Liver (tissue), 9 donors: ENCODE results near the gene ARFGAP1. TPM values are rescaled to one million over a fixed set of nuclear protein-coding genes. Genes with fewer than 3 reads are reported as not detected.

Experiments used
- DNase-seq: peaks from one replicate; pipeline ENCODE4 v3.0.0-alpha.2; 2017; ENCODE audit warnings: low spot score
- H3K27ac ChIP-seq, 2 donors: one replicate each; pipeline ENCODE4 v1.7.0; 2013; ENCODE audit warnings: inconsistent platforms in 2 of 2, low read length in 2 of 2, control low read depth in 1 of 2, low read depth in 1 of 2, mild to moderate bottlenecking in 1 of 2
- H3K27me3 ChIP-seq, 4 donors: one replicate each; pipeline versions ENCODE4 v1.6.1 to v1.7.0; 2013; ENCODE audit warnings: low read length in 3 of 4, inconsistent platforms in 1 of 4, mild to moderate bottlenecking in 1 of 4, moderate library complexity in 1 of 4; ENCODE audit not compliant: control insufficient read depth in 4 of 4, insufficient read depth in 4 of 4
- H3K36me3 ChIP-seq, 4 donors: one replicate each; pipeline versions ENCODE4 v1.6.1 to v1.7.0; 2013; ENCODE audit warnings: low read length in 3 of 4, mild to moderate bottlenecking in 3 of 4, low read depth in 1 of 4, moderate library complexity in 1 of 4; ENCODE audit not compliant: control insufficient read depth in 4 of 4, insufficient read depth in 3 of 4
- H3K4me1 ChIP-seq, 4 donors: one replicate each; pipeline versions ENCODE4 v1.6.1 to v1.7.0; 2013; ENCODE audit warnings: low read length in 3 of 4, mild to moderate bottlenecking in 3 of 4, moderate library complexity in 1 of 4; ENCODE audit not compliant: control insufficient read depth in 4 of 4, insufficient read depth in 4 of 4
- H3K4me3 ChIP-seq, 3 donors: one replicate each; pipeline versions ENCODE4 v1.6.1 to v1.7.0; 2013; ENCODE audit warnings: low read length in 3 of 3, control low read depth in 1 of 3, low read depth in 1 of 3, mild to moderate bottlenecking in 1 of 3
- H3K9ac ChIP-seq, 2 donors: one replicate each; pipeline ENCODE4 v1.7.0; 2013; ENCODE audit warnings: low read length in 2 of 2, mild to moderate bottlenecking in 2 of 2, moderate library complexity in 2 of 2, control low read depth in 1 of 2, low read depth in 1 of 2
- H3K9me3 ChIP-seq, 4 donors: one replicate each; pipeline versions ENCODE4 v1.6.1 to v1.7.0; 2013; ENCODE audit warnings: low read length in 3 of 4; ENCODE audit not compliant: control insufficient read depth in 4 of 4
- EGR1 ChIP-seq, 2 donors: IDR thresholded peaks; 2 replicates each; pipeline ENCODE4 v1.6.1; 2016 to 2018; ENCODE audit warnings: antibody characterized with exemption in 2 of 2, low read depth in 2 of 2
- FOXA1 ChIP-seq: IDR thresholded peaks from 2 replicates; pipeline ENCODE4 v1.6.1; 2016; ENCODE audit warnings: antibody characterized with exemption
- FOXA2 ChIP-seq: IDR thresholded peaks from 2 replicates; pipeline ENCODE4 v1.6.1; 2016; ENCODE audit warnings: antibody characterized with exemption
- GABPA ChIP-seq, 2 donors: IDR thresholded peaks in 1 of 2; conservative IDR thresholded peaks in 1 of 2; 2 replicates each; pipeline ENCODE4 v1.6.1; 2016; ENCODE audit warnings: antibody characterized with exemption in 2 of 2, mild to moderate bottlenecking in 1 of 2, moderate library complexity in 1 of 2
- HNF4A ChIP-seq, 2 donors: conservative IDR thresholded peaks; 2 replicates each; pipeline ENCODE4 v1.6.1; 2016; ENCODE audit warnings: antibody characterized with exemption in 2 of 2, mild to moderate bottlenecking in 2 of 2
- HNF4G ChIP-seq: IDR thresholded peaks from 2 replicates; pipeline ENCODE4 v1.6.1; 2016; ENCODE audit warnings: antibody characterized with exemption
- JUND ChIP-seq, 2 donors: IDR thresholded peaks; 2 replicates each; pipeline ENCODE4 v1.6.1; 2016; ENCODE audit warnings: antibody characterized with exemption in 2 of 2
- NR2F2 ChIP-seq: IDR thresholded peaks from 2 replicates; pipeline ENCODE4 v1.6.1; 2016; ENCODE audit warnings: antibody characterized with exemption
- RAD21 ChIP-seq, 2 donors: IDR thresholded peaks; 2 replicates each; pipeline ENCODE4 v1.6.1; 2016; ENCODE audit warnings: antibody characterized with exemption in 2 of 2, mild to moderate bottlenecking in 2 of 2
- RXRA ChIP-seq, 2 donors: IDR thresholded peaks; 2 replicates each; pipeline ENCODE4 v1.6.1; 2017 to 2018; ENCODE audit warnings: antibody characterized with exemption in 2 of 2, mild to moderate bottlenecking in 1 of 2
- SP1 ChIP-seq: IDR thresholded peaks from 2 replicates; pipeline ENCODE4 v1.6.1; 2018; ENCODE audit warnings: antibody characterized with exemption, mild to moderate bottlenecking
- TAF1 ChIP-seq: conservative IDR thresholded peaks from 2 replicates; pipeline ENCODE4 v1.6.1; 2016; ENCODE audit warnings: antibody characterized with exemption, mild to moderate bottlenecking
- YY1 ChIP-seq: IDR thresholded peaks from 2 replicates; pipeline ENCODE4 v1.6.1; 2016; ENCODE audit warnings: antibody characterized with exemption, mild to moderate bottlenecking
- WGBS: extraction: QIAGEN DNeasy Blood & Tissue Kit; methylation state at CpG from one replicate; pipeline ENCODE4 v1.1.7; 2013; 5-methylcytosine and 5-hydroxymethylcytosine counted together
- polyA plus RNA-seq, 2 donors: library from polyadenylated mRNA; stranded (reverse) in 1 of 2; unstranded in 1 of 2; fragments of 200-250 nt in 1 of 2; fragments of >200 nt in 1 of 2; fragmentation: Nextera tagmentation in 1 of 2; extraction: Ambion mirVana in 1 of 2; gene quantifications; one replicate each; pipeline versions ENCODE4 v1.2.1 to v1.2.3, GENCODE V29; 2013 to 2015
- total RNA-seq, 2 donors: library from RNA; depleted of rRNA; stranded (reverse); fragments of >200 nt; gene quantifications; one replicate each; pipeline ENCODE4 v1.2.3, GENCODE V29; 2014
- TF ChIP-seq, protein P1 (sequence below): IDR thresholded peaks from 2 replicates; pipeline ENCODE4 v1.6.1; 2016; ENCODE audit warnings: antibody characterized with exemption
- TF ChIP-seq, protein P2 (sequence below): IDR thresholded peaks from 2 replicates; pipeline ENCODE4 v1.6.1; 2016; ENCODE audit warnings: antibody characterized with exemption
- TF ChIP-seq, protein P3 (sequence below): IDR thresholded peaks from 2 replicates; pipeline ENCODE4 v1.6.1; 2016; ENCODE audit warnings: antibody characterized with exemption, mild to moderate bottlenecking
- TF ChIP-seq, protein P4 (sequence below): fragments of 150-350 bp; IDR thresholded peaks from 2 replicates; pipeline ENCODE4 v1.5.1; 2017; ENCODE audit warnings: improper control_type of control experiment, low read depth, low read length; ENCODE audit not compliant: missing input control
- TF ChIP-seq, protein P5 (sequence below): IDR thresholded peaks from 2 replicates; pipeline ENCODE4 v1.6.1; 2016; ENCODE audit warnings: antibody characterized with exemption
- donor health status: healthy.
- donor health status: healthy.
- donor health status: healthy.
- donor health status: healthy.
- donor health status: healthy.

The ARFGAP1 gene
- total and polyA plus RNA-seq, 4 donors: 11.2 to 29.7 (median 21.8) TPM

DNA sequence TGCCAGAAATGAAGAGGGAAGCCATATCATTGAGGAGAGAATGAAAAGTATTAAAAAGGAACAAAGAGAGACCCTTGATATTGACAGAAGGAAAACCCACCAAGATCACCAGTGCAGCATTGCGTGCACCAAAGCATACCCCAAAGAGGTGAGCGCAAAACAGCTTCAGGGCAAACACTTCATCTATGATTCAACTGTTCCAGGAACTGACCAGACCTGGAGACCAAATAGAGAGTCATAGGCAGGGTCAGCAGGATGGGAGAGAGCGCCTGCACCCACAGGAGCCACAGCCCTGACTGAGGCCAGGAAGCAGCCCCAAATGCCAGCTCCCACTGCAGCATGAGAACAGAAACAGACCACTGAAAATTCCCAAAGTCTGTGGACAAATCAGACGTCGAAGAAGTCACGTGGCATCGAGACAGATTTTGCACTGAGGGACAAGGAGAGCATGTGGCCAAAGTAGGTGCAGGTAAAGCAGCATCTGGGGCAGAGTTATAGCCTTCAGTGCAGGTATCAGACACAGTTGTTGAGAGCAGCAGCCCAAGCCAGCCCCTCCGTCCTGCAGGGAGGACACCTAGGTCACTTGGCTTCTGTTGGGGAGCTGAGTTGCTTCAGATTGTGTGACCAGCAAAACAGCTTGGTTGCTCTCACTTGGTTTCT lies 59.3 kb downstream of the ARFGAP1 start:
- Histone ChIP-seq H3K27me3 (no peaks in the 10 kb centered on the region), H3K9me3 (peaks cover 0 to 4% (median 0%) of the 10 kb centered on the region in 4 donors), H3K27ac (no peak overlapping the region), H3K4me3 (no peak overlapping the region), H3K36me3 (no peaks in the 10 kb centered on the region), H3K4me1 (no peaks in the 10 kb centered on the region), H3K9ac (no peak overlapping the region)
- 89% methylated on average over 8 of the region's 8 CpGs for WGBS
- DNase-seq: no peak
- TF ChIP-seq, protein P1, sequence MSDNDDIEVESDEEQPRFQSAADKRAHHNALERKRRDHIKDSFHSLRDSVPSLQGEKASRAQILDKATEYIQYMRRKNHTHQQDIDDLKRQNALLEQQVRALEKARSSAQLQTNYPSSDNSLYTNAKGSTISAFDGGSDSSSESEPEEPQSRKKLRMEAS: no peak
- TF ChIP-seq SP1 (no peak), FOXA2 (no peak), FOXA1 (no peak), GABPA (IDR thresholded peaks at IDR 0.05 in 1 of 2, conservative IDR thresholded peaks at IDR 0.05 in 1 of 2) (no peak), HNF4A (conservative IDR thresholded peaks at IDR 0.05) (no peak), NR2F2 (no peak), TAF1 (no peak), RXRA (IDR thresholded peaks at IDR 0.05) (no peak), JUND (IDR thresholded peaks at IDR 0.05) (no peak), RAD21 (IDR thresholded peaks at IDR 0.05) (no peak), HNF4G (no peak), YY1 (no peak), EGR1 (IDR thresholded peaks at IDR 0.05; ENCODE audit: low read depth in 2 of 2) (no peak)
- TF ChIP-seq, protein P2, sequence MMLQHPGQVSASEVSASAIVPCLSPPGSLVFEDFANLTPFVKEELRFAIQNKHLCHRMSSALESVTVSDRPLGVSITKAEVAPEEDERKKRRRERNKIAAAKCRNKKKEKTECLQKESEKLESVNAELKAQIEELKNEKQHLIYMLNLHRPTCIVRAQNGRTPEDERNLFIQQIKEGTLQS: no peak
- TF ChIP-seq, protein P3, sequence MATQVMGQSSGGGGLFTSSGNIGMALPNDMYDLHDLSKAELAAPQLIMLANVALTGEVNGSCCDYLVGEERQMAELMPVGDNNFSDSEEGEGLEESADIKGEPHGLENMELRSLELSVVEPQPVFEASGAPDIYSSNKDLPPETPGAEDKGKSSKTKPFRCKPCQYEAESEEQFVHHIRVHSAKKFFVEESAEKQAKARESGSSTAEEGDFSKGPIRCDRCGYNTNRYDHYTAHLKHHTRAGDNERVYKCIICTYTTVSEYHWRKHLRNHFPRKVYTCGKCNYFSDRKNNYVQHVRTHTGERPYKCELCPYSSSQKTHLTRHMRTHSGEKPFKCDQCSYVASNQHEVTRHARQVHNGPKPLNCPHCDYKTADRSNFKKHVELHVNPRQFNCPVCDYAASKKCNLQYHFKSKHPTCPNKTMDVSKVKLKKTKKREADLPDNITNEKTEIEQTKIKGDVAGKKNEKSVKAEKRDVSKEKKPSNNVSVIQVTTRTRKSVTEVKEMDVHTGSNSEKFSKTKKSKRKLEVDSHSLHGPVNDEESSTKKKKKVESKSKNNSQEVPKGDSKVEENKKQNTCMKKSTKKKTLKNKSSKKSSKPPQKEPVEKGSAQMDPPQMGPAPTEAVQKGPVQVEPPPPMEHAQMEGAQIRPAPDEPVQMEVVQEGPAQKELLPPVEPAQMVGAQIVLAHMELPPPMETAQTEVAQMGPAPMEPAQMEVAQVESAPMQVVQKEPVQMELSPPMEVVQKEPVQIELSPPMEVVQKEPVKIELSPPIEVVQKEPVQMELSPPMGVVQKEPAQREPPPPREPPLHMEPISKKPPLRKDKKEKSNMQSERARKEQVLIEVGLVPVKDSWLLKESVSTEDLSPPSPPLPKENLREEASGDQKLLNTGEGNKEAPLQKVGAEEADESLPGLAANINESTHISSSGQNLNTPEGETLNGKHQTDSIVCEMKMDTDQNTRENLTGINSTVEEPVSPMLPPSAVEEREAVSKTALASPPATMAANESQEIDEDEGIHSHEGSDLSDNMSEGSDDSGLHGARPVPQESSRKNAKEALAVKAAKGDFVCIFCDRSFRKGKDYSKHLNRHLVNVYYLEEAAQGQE: no peak
- TF ChIP-seq, protein P4, sequence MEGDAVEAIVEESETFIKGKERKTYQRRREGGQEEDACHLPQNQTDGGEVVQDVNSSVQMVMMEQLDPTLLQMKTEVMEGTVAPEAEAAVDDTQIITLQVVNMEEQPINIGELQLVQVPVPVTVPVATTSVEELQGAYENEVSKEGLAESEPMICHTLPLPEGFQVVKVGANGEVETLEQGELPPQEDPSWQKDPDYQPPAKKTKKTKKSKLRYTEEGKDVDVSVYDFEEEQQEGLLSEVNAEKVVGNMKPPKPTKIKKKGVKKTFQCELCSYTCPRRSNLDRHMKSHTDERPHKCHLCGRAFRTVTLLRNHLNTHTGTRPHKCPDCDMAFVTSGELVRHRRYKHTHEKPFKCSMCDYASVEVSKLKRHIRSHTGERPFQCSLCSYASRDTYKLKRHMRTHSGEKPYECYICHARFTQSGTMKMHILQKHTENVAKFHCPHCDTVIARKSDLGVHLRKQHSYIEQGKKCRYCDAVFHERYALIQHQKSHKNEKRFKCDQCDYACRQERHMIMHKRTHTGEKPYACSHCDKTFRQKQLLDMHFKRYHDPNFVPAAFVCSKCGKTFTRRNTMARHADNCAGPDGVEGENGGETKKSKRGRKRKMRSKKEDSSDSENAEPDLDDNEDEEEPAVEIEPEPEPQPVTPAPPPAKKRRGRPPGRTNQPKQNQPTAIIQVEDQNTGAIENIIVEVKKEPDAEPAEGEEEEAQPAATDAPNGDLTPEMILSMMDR: no peak
- TF ChIP-seq, protein P5, sequence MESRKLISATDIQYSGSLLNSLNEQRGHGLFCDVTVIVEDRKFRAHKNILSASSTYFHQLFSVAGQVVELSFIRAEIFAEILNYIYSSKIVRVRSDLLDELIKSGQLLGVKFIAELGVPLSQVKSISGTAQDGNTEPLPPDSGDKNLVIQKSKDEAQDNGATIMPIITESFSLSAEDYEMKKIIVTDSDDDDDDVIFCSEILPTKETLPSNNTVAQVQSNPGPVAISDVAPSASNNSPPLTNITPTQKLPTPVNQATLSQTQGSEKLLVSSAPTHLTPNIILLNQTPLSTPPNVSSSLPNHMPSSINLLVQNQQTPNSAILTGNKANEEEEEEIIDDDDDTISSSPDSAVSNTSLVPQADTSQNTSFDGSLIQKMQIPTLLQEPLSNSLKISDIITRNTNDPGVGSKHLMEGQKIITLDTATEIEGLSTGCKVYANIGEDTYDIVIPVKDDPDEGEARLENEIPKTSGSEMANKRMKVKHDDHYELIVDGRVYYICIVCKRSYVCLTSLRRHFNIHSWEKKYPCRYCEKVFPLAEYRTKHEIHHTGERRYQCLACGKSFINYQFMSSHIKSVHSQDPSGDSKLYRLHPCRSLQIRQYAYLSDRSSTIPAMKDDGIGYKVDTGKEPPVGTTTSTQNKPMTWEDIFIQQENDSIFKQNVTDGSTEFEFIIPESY: no peak
